Hematopoietic multipotent progenitor cell treated with erythropoietin and hydrocortisone succinate and interleukin-3 and kit ligand, for 17 days (in vitro differentiated cells): ENCODE data around the gene CCL22.
"Not testable (repeated sequence)": the region's sequence is repeated elsewhere in the genome, so short reads cannot be mapped to it uniquely, and the experiment has no call there.

Experiments used
- DNase-seq: peaks from one replicate; pipeline ENCODE4 v3.0.0-alpha.2; 2015; ENCODE audit warnings: low spot score

The CCL22 gene

GRCh38 chr16:57395026-57395425 is 36.4 kb downstream of the CCL22 start:
- no peak for DNase-seq

- DNase-seq = no peak
Observed at GRCh38 chr16:57396786-57397185, 38.2 kb downstream of the CCL22 start.

GRCh38 chr16:57397493-57397892 is 38.9 kb downstream of the CCL22 start:
- not testable (repeated sequence) for DNase-seq

- no peak for DNase-seq
Observed at GRCh38 chr16:57401943-57402640, 43.5 kb downstream of the CCL22 start.

- no peak for DNase-seq
Observed at GRCh38 chr16:57403965-57404817, 45.6 kb downstream of the CCL22 start, which contains the start of gene CCL17. Gene CCL17 (plus strand): TSS chr16:57404767. CDS start chr16:57413933, 9,166 bp downstream.

GRCh38 chr16:57405097-57405496 is 46.5 kb downstream of the CCL22 start:
- no peak for DNase-seq

GRCh38 chr16:57406881-57407280 is 48.3 kb downstream of the CCL22 start:
- DNase-seq = no peak

- DNase-seq = no peak
Observed at GRCh38 chr16:57407521-57408353, 49.2 kb downstream of the CCL22 start.

- DNase-seq = no peak
Observed at GRCh38 chr16:57409065-57409464, 50.5 kb downstream of the CCL22 start.

GRCh38 chr16:57409870-57410587 is 51.4 kb downstream of the CCL22 start:
- no peak for DNase-seq

- no peak for DNase-seq
Observed at GRCh38 chr16:57411362-57411976, 52.9 kb downstream of the CCL22 start.

GRCh38 chr16:57412584-57412983 is 54.0 kb downstream of the CCL22 start:
- no peak for DNase-seq

- DNase-seq = no peak
Observed at GRCh38 chr16:57413301-57413730, 54.7 kb downstream of the CCL22 start.

GRCh38 chr16:57413733-57414132 is 55.1 kb downstream of the CCL22 start:
- no peak for DNase-seq
